Stimulated activated naive CD8-positive, alpha-beta T cell treated with anti-CD3 and anti-CD28 coated beads, Interleukin-15, Interleukin-2, amounts not matched to agents 100 ng/mL and 50 ng/mL, for 24 hours (primary cell): ENCODE data around the gene FAM162A.

Experiments used
- H3K27ac Mint-ChIP-seq: one replicate; pipeline ENCODE4 v1.8.0; 2021; ENCODE audit warnings: mild to moderate bottlenecking, mixed read lengths
- H3K27me3 Mint-ChIP-seq: one replicate; pipeline ENCODE4 v1.8.0; 2021; ENCODE audit warnings: mixed read lengths
- H3K36me3 Mint-ChIP-seq: one replicate; pipeline ENCODE4 v1.8.0; 2021; ENCODE audit warnings: low read depth, mixed read lengths
- H3K4me1 Mint-ChIP-seq: one replicate; pipeline ENCODE4 v1.8.0; 2021; ENCODE audit warnings: low read depth, mixed read lengths
- H3K4me3 Mint-ChIP-seq: one replicate; pipeline ENCODE4 v1.8.0; 2021; ENCODE audit warnings: mild to moderate bottlenecking, mixed read lengths
- H3K9me3 Mint-ChIP-seq: one replicate; pipeline ENCODE4 v1.8.0; 2021; ENCODE audit warnings: mixed read lengths

FAM162A gene

GRCh38 chr3:122383771-122384697 is at the start of gene FAM162A:
TSS of gene FAM162A (plus strand) at chr3:122384182. CDS start at chr3:122384266, 84 bp downstream.
- Mint-ChIP-seq H3K36me3 (peaks cover 50% of the 10 kb centered on the region), H3K9me3 (no peaks in the 10 kb centered on the region), H3K27ac (peak within 1 kb of the TSS; percentile 98), H3K4me1 (peaks cover 71% of the 10 kb centered on the region), H3K27me3 (no peaks in the 10 kb centered on the region), H3K4me3 (peak within 1 kb of the TSS; percentile 97)

- H3K27me3 Mint-ChIP-seq = peaks cover 7% of the 10 kb centered on the region
- no peak overlapping the region for H3K4me3 Mint-ChIP-seq
- no peaks in the 10 kb centered on the region for H3K4me1 Mint-ChIP-seq
- H3K9me3 Mint-ChIP-seq = peaks cover 6% of the 10 kb centered on the region
- H3K27ac Mint-ChIP-seq = no peak overlapping the region
- H3K36me3 Mint-ChIP-seq = no peaks in the 10 kb centered on the region
Measured at GRCh38 chr3:122342803-122343202, 41.2 kb upstream of the FAM162A start.

GRCh38 chr3:122343654-122344053 is 40.3 kb upstream of the FAM162A start:
- H3K27ac Mint-ChIP-seq = no peak overlapping the region
- peaks cover 6% of the 10 kb centered on the region for H3K9me3 Mint-ChIP-seq
- H3K36me3 Mint-ChIP-seq = no peaks in the 10 kb centered on the region
- no peaks in the 10 kb centered on the region for H3K4me1 Mint-ChIP-seq
- peaks cover 10% of the 10 kb centered on the region for H3K27me3 Mint-ChIP-seq
- H3K4me3 Mint-ChIP-seq = no peak overlapping the region

GRCh38 chr3:122349171-122349570 is 34.8 kb upstream of the FAM162A start:
- Mint-ChIP-seq H3K4me1 (no peaks in the 10 kb centered on the region), H3K27ac (no peak overlapping the region), H3K9me3 (no peaks in the 10 kb centered on the region), H3K4me3 (no peak overlapping the region), H3K27me3 (peaks cover 5% of the 10 kb centered on the region), H3K36me3 (no peaks in the 10 kb centered on the region)

GRCh38 chr3:122350814-122351418 is 33.1 kb upstream of the FAM162A start:
- H3K36me3 Mint-ChIP-seq = peaks cover 3% of the 10 kb centered on the region
- H3K27ac Mint-ChIP-seq = no peak overlapping the region
- no peak overlapping the region for H3K4me3 Mint-ChIP-seq
- no peaks in the 10 kb centered on the region for H3K9me3 Mint-ChIP-seq
- no peaks in the 10 kb centered on the region for H3K4me1 Mint-ChIP-seq
- peaks cover 5% of the 10 kb centered on the region for H3K27me3 Mint-ChIP-seq

GRCh38 chr3:122351612-122352011 is 32.4 kb upstream of the FAM162A start:
- no peak overlapping the region for H3K4me3 Mint-ChIP-seq
- H3K27me3 Mint-ChIP-seq = peaks cover 5% of the 10 kb centered on the region
- H3K27ac Mint-ChIP-seq = no peak overlapping the region
- H3K9me3 Mint-ChIP-seq = no peaks in the 10 kb centered on the region
- peaks cover 3% of the 10 kb centered on the region for H3K36me3 Mint-ChIP-seq
- no peaks in the 10 kb centered on the region for H3K4me1 Mint-ChIP-seq

- no peak overlapping the region for H3K27ac Mint-ChIP-seq
- peaks cover 17% of the 10 kb centered on the region for H3K36me3 Mint-ChIP-seq
- no peak overlapping the region for H3K4me3 Mint-ChIP-seq
- H3K27me3 Mint-ChIP-seq = no peaks in the 10 kb centered on the region
- no peaks in the 10 kb centered on the region for H3K9me3 Mint-ChIP-seq
- H3K4me1 Mint-ChIP-seq = no peaks in the 10 kb centered on the region
Measured at GRCh38 chr3:122353215-122353614, 30.8 kb upstream of the FAM162A start.

GRCh38 chr3:122353893-122354401 is 30.0 kb upstream of the FAM162A start:
- no peaks in the 10 kb centered on the region for H3K4me1 Mint-ChIP-seq
- H3K36me3 Mint-ChIP-seq = peaks cover 24% of the 10 kb centered on the region
- no peaks in the 10 kb centered on the region for H3K9me3 Mint-ChIP-seq
- H3K27me3 Mint-ChIP-seq = no peaks in the 10 kb centered on the region
- no peak overlapping the region for H3K27ac Mint-ChIP-seq
- no peak overlapping the region for H3K4me3 Mint-ChIP-seq

GRCh38 chr3:122355612-122356011 is 28.4 kb upstream of the FAM162A start:
- Mint-ChIP-seq H3K9me3 (no peaks in the 10 kb centered on the region), H3K36me3 (peaks cover 31% of the 10 kb centered on the region), H3K27me3 (no peaks in the 10 kb centered on the region), H3K27ac (no peak overlapping the region), H3K4me3 (no peak overlapping the region), H3K4me1 (no peaks in the 10 kb centered on the region)

GRCh38 chr3:122356402-122356801 is 27.6 kb upstream of the FAM162A start:
- no peaks in the 10 kb centered on the region for H3K27me3 Mint-ChIP-seq
- H3K4me1 Mint-ChIP-seq = no peaks in the 10 kb centered on the region
- H3K9me3 Mint-ChIP-seq = no peaks in the 10 kb centered on the region
- H3K36me3 Mint-ChIP-seq = peaks cover 35% of the 10 kb centered on the region
- no peak overlapping the region for H3K4me3 Mint-ChIP-seq
- H3K27ac Mint-ChIP-seq = no peak overlapping the region

GRCh38 chr3:122357828-122358702 is 25.9 kb upstream of the FAM162A start:
- Mint-ChIP-seq H3K27me3 (no peaks in the 10 kb centered on the region), H3K4me3 (no peak overlapping the region), H3K27ac (no peak overlapping the region), H3K36me3 (peaks cover 47% of the 10 kb centered on the region), H3K9me3 (no peaks in the 10 kb centered on the region), H3K4me1 (no peaks in the 10 kb centered on the region)

GRCh38 chr3:122358703-122359032 is 25.3 kb upstream of the FAM162A start:
- Mint-ChIP-seq H3K27me3 (no peaks in the 10 kb centered on the region), H3K4me1 (no peaks in the 10 kb centered on the region), H3K36me3 (peaks cover 53% of the 10 kb centered on the region), H3K4me3 (no peak overlapping the region), H3K27ac (no peak overlapping the region), H3K9me3 (no peaks in the 10 kb centered on the region)

- Mint-ChIP-seq H3K4me3 (no peak overlapping the region), H3K4me1 (peaks cover 11% of the 10 kb centered on the region), H3K9me3 (no peaks in the 10 kb centered on the region), H3K27ac (no peak overlapping the region), H3K27me3 (no peaks in the 10 kb centered on the region), H3K36me3 (peaks cover 74% of the 10 kb centered on the region)
Measured at GRCh38 chr3:122362026-122362425, 22.0 kb upstream of the FAM162A start.

GRCh38 chr3:122364490-122364889 is 19.5 kb upstream of the FAM162A start:
- Mint-ChIP-seq H3K9me3 (no peaks in the 10 kb centered on the region), H3K27ac (no peak overlapping the region), H3K4me1 (peaks cover 15% of the 10 kb centered on the region), H3K27me3 (no peaks in the 10 kb centered on the region), H3K4me3 (no peak overlapping the region), H3K36me3 (peaks cover 74% of the 10 kb centered on the region)

- Mint-ChIP-seq H3K27ac (no peak overlapping the region), H3K27me3 (no peaks in the 10 kb centered on the region), H3K9me3 (no peaks in the 10 kb centered on the region), H3K36me3 (peaks cover 78% of the 10 kb centered on the region), H3K4me3 (no peak overlapping the region), H3K4me1 (peaks cover 15% of the 10 kb centered on the region)
Measured at GRCh38 chr3:122365073-122365472, 18.9 kb upstream of the FAM162A start.
